HG03571 (cell line): Measurements from ENCODE around the gene RETREG1.
"Not testable (repeated sequence)": the region's sequence is repeated elsewhere in the genome, so short reads cannot be mapped to it uniquely, and the experiment has no call there.

Experiments
- ATAC-seq: cut with Tn5 transposase; IDR thresholded peaks from one replicate; pipeline ENCODE4 v1.9.1; 2021; ENCODE audit not compliant: unreplicated experiment

RETREG1 gene

GRCh38 chr5:16490911-16491310 lies 125.9 kb downstream of the RETREG1 start:
- ATAC-seq = no peak

GRCh38 chr5:16489322-16489791 lies 127.4 kb downstream of the RETREG1 start:
- peak; percentile 56 for ATAC-seq

DNA sequence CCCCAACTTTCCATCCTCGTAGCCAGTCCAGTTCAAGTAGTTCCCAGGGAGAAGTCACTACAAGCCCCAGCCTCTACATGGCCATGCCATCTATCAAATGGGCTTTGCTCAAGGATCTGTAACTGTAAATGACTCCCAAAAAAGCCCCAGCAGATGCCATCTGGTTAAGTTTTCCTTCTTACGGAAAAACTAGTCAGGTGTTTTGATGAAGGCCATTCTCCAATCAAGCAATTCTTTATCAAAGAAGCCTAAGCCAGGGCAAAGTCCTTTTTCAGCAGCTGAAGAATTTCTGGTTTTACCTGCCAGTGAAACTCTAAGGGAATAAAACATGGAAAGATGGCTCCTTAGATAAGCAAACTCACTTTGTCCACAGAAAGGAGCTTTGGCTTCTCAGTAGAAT lies 129.3 kb downstream of the RETREG1 start:
- no peak for ATAC-seq

DNA sequence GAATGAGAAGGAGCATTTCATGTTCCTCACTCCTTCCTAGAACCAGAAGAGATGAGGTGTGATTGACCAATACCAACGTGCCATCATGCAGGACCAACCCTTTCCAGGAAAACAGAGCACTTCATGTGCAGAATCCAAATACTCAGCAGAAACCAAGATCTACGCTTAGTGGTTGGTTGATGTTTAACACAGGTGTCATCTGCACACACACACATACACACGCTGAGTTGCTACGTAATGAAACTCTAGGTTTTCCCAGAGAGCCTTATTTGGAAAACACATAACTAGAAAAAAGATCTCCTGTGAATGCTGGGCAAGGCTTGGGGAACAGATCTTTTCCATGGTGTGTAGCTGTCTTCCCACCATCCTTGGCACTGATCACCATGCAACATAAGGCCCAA lies 130.1 kb downstream of the RETREG1 start:
- no peak for ATAC-seq

- no peak for ATAC-seq
These were observed 131.1 kb downstream of the RETREG1 start for GRCh38 chr5:16485656-16486055.

GRCh38 chr5:16484081-16484480 lies 132.7 kb downstream of the RETREG1 start:
- no peak for ATAC-seq

GRCh38 chr5:16483361-16483760 lies 133.4 kb downstream of the RETREG1 start:
- no peak for ATAC-seq

- ATAC-seq = no peak
These were observed 133.9 kb downstream of the RETREG1 start for GRCh38 chr5:16482891-16483290.

GRCh38 chr5:16480821-16481538 lies 135.8 kb downstream of the RETREG1 start:
- no peak for ATAC-seq

- no peak for ATAC-seq
These were observed 136.7 kb downstream of the RETREG1 start for GRCh38 chr5:16480144-16480543.

DNA sequence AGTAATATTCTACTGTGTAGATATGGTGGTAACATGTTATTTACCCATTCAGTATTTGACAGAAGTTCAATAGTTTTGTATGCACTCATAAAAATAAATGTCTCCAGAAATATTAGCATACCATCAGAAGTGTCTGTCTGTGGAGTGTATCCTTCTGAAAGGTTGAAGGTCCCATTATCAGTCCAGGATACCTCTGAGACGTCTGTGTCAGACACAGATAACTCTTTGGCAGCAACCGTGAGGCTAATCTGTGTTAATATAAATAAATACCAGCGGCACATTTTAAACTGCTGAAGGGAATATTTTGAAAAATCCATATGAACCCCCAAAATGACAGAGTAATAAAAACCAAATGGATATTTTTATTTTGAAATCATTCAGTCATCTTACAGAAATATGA lies 139.3 kb downstream of the RETREG1 start:
- no peak for ATAC-seq

DNA sequence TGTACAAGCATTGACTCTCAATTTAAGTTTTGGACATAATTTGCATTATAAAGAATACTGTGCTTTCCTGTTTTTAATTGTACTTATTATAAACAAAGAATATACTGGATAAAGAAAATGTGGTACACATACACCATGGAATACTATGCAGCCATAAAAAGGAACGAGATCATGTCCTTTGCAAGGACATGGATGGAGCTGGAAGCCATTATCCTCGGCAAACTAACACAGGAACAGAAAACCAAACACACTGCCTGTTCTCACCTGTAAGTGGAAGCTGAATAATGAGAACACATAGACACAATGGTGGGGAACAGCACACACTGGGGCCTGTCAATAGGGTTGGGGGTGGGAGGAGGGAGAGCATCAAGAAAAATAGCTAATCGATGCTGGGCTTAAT lies 140.4 kb downstream of the RETREG1 start:
- not testable (repeated sequence) for ATAC-seq

DNA sequence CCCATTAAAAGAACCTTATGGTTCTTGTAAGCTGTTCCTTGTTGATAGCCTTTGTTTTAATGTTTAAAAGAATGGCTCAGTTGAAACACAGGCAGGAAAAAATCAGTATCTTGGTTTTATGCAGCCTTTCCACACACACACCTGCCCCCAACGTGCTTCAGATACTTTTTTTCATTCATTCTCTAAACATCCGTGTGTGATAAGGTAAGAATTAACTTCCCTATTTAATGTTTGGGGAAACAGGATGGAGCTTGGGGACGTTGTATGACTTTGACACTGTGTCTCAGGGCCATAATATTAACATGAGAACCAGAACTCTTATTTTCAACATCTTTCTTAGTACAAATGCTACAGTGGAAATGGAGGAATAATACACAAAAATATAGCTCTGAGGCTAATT lies 145.4 kb downstream of the RETREG1 start:
- no peak for ATAC-seq

- ATAC-seq = peak; percentile 69
These were observed 149.2 kb downstream of the RETREG1 start for GRCh38 chr5:16467363-16468219.

DNA sequence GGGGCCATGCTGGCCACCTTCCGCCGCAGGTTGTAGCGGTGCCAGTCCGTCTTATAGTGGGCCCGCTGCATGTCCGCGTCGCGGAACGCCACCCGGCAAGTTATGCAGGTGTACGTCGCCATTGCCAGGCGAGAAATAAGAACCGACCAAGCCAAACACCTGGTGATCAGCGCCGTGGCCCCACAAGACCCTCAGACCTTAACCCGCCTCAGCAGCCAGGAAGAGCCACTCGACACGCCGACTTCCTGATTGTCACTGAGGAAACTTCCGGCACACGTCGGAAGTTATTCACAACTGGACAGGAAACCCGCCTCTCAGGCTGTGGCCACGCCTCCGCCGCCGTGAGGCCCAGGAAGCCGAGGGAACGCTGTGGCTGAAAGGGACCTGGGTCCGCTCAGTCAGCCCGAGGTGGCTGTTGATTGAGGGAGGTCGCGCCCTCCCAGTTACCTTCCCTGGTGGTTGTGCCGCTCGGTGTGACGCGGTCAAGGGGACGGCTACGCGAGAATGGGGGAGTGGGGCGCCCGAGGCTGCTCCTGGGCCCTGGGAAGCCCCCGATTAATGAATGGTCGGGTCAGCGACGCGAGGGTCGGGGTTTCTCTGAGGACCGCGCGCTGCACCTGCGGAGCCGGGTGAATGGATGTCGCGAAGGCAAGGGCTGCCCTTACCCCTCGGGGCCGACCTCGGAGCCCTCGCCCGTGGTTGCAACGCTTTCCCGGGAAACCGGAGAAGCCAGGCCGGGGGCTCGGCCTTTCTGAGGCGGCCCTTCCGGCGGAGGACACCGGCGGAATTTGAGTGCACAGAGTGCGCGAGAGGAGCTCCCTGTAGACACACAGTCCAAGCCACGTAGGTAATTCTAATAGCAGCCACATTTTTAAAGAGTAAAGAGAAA lies 151.0 kb downstream of the RETREG1 start, which contains the start of gene ZNF622:
TSS of gene ZNF622 (minus strand) at position 257 of the 889 bp plus-strand sequence. CDS start at position 122, 135 bp downstream.
- ATAC-seq = peak; percentile 85

DNA sequence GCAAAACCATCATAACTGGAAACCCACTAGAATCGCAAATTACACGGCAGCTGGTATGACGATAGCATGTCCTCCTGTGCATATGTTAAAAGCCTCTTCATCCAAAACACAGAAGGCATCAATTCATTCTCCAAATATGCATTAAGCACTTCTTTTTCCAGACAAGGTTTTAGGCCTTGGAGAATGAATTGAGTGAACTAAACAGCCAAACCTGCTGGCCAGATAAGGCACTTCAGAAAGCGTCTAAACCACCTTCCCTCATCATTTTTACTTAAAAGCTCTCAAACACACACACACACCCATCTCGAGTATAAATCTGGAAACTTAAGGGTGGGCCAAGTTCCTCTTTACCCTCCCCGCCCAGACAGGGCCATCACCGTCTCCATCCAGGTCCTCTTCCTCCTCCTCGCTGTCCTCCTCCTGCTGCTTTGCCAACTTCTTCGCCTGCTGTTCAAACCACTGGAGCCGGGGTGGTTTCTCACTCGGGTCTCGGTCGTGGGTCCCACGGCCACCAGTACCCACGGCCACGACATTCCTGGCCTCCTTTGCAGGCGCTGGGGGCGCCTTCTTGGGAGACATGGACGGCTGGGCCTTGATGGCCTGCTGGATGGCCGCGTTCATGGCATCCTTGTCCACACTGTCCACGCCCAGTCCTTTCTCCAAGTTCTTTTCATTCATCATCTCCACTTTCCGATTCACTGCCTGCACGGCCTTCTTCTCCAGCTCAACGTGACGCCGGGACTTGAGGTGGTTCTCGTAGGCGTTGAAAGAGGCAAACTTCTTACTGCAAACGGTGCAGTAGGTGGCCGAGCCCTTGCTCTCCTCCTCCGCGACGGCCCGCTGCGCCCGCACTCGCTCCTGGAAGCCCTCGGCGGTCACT lies 151.9 kb downstream of the RETREG1 start:
- no peak for ATAC-seq

DNA sequence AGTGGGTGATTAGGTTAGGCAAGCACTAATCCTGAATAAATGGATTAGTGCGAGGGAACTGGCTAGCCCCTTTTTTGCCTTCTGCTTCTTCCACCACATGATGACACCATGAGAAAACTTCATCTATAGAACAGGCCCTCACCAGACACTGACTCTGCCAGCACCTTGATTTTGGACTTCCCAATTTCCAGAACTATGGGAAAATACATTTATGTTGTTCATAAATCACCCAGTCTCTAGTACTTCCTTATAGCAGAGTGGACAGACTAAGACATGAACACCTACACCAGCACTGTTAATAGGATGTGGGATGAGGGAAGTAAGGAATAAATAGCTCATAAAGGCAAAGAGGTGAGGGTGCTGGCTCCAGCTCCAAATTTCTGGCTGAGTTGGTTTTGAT lies 152.6 kb downstream of the RETREG1 start:
- no peak for ATAC-seq

DNA sequence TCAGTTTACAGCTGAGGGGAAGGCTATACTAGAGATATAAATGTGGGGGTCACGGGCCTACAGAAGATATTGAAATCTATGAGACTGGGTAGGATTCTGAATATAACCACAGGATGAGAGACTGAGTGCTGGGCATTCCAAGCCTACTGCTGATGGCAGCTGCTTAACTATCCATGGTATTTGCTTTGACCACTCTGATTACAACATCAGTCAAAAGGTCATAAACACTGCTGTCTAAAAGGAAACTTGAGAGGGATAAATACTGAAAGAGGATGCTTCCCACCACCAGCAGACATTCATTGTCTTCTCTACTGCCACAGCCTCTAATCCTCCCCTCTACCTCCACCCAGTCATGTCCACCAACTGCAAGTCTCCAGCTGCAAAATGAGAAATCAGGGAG lies 155.0 kb downstream of the RETREG1 start:
- no peak for ATAC-seq

DNA sequence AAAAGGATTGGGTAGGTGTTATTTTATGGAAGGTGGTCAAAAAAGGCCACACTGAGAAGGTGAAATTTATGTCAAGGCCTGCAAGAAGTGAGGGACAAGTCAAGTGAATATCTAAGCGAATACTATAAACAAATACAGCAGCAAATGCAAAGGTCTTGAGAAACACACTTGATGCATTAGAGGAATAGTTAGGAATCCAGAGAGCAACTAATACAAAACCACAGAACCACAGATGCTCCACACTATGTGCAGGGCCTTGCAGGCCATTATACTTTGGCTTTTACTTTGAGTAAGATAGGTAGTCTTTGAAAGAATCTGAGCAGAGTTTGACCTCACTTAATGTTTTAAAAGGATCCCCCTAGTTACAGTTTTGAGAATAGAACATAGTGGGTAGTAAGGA lies 155.8 kb downstream of the RETREG1 start:
- ATAC-seq = no peak

DNA sequence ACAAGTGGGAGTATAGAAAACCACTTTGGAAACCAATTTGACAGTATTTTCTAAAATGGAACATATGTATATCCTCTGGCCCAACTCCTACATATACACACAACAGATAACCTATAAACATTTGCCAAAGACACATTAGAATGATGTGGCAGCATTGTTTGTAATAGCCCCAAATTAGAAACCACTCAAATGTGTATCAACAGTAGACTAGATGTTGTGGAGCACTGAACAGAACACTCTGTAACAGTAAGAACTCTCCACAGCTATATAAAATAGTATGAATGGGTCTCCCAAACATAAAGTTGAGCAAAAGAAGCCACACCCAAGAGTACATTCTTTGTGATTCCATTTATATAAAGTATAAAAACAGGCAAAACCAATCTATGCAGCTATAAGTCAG lies 157.3 kb downstream of the RETREG1 start:
- ATAC-seq = no peak
